GM18858 (cell line): Measurements from ENCODE around the gene PCCA.

ENCODE experiments used
- ATAC-seq: cut with Tn5 transposase; IDR thresholded peaks from one replicate; pipeline ENCODE4 v1.9.1; 2021; ENCODE audit not compliant: unreplicated experiment

PCCA gene

GRCh38 chr13:100397627-100398026 lies 308.7 kb downstream of the PCCA start:
- no peak for ATAC-seq

GRCh38 chr13:100398360-100398759 lies 309.5 kb downstream of the PCCA start:
- no peak for ATAC-seq

- ATAC-seq, result no peak
Observed at GRCh38 chr13:100399455-100399854, 310.6 kb downstream of the PCCA start.

GRCh38 chr13:100403675-100404074 lies 314.8 kb downstream of the PCCA start:
- no peak for ATAC-seq

DNA sequence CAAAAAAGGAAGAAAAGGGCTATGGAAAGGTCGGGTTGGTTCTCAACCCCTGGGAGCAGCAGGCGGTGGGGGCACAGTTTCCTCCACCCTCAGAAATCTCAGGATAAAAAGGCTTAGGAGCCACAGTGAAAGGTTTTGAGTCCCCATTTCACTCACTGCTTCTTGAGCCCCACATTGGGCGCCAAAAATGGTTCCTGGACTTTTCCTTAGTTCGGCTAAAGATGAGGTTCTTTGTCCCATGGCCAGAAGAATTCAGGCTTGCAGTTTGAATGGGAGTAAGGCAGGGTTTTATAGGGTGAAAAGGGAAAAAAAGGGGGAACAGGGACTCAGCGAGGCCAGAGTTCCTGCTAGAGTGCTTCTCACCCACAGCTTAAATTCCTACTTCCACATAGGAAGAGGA lies 320.2 kb downstream of the PCCA start:
- ATAC-seq, result no peak

DNA sequence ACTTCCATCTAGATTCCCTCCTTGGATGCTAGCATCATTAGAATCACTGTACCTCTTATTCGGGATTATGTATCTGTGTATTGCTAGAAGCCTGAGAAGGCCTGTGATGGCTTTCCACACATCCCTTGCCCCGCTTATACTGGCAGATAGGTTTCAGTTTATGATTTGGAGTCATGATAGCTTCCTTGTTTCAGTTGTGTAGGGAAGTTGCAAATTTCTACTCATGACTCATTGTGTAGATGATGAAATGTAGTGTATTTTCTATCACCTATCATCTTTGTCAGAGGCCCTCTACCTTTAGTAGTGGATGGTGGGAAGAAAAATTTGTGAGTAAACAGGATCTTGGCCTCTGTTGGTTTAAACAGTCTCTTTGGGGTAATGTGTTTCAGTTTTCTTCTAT lies 334.5 kb downstream of the PCCA start:
- ATAC-seq, result no peak

GRCh38 chr13:100428986-100429385 lies 340.1 kb downstream of the PCCA start:
- no peak for ATAC-seq

GRCh38 chr13:100432611-100433010 lies 343.7 kb downstream of the PCCA start:
- no peak for ATAC-seq

DNA sequence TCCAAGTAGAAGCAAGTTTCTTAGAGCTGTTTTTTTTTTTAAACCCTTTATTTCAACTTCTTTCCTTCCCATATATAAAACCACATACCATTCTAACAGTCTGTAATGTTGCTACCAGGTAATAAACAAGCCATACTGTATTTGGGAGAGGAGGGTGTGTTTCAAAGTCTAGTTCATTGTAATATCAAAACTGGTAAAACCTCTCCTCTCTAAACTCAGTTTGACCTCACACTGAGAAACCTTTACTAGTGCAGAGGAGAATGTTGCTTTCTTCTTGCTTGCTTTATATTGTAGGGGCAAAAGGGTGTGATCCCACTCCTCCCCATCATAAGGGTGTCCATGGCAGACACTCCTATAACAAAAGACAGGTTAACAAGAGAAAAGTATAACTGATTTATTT lies 344.6 kb downstream of the PCCA start:
- ATAC-seq, result no peak

- peak; percentile 96 for ATAC-seq
Observed at GRCh38 chr13:100434010-100434763, 345.3 kb downstream of the PCCA start.

GRCh38 chr13:100436099-100436498 lies 347.2 kb downstream of the PCCA start:
- no peak for ATAC-seq

DNA sequence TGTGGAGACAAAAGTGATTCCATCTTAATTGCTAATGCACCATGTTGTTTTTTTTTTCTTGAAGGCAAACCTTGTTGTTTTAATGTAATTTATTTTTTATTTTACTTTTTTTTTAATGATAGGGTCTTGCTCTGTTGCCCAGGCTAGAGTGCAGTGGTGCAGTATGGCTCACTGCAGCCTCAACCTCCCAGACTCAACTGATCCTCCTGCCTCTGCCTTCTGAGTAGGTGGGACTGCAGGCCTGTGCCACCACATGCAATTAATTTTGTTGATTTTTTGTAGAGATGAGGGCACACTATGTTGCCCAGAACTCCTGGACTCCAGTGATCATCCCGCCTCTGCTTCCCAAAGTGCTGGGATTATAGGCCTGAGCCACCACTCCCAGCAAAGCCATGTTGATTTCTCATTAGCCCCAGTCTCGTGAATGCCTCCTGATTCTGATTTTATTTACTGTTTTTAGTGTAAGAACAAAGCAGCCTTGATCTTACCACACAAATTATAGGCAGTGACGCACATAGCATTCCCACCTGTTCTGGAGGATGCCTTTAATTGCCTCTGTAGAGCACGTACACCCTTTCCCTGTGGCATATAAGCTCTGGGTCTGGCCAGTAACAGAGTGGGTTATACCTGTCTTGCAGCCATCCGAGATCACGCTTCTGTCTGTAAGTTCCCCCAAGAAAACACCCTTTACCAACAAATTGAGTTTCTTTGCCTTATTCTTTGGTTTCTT lies 349.3 kb downstream of the PCCA start:
- no peak for ATAC-seq

DNA sequence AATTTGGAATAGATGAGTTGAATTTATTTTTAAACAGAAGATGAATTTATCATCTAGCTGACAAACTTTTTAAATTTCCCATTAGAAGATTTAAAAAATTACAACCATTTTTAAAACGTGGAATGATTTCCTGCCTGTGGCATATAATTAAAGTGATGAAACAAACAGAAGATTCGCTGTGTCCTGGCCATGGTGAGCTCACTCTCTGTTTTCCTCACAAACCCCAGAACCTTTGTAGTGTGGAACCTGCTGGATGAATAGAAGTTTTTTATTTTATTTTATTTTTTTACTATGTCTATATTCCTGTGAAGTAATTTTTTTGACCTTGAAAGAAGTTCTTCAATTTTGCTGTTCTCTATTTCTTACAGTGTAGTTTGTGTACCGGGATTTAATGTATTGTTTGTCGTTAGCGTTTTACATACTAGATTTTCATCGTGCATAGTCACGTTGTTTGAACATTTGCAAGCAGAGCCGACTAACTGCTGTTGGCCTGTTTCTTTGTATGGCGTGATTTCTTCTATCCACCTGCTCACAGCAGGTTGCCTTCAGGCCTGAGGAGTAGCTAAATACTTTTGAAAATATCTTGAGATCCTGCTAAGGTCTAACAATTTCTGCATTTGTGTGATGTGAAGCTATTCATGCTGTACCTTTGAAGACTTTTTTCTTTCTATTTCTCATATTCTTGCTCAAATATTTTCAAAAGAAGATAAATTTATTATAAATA lies 350.5 kb downstream of the PCCA start:
- no peak for ATAC-seq

GRCh38 chr13:100440751-100441425 lies 352.0 kb downstream of the PCCA start:
- ATAC-seq, result no peak

DNA sequence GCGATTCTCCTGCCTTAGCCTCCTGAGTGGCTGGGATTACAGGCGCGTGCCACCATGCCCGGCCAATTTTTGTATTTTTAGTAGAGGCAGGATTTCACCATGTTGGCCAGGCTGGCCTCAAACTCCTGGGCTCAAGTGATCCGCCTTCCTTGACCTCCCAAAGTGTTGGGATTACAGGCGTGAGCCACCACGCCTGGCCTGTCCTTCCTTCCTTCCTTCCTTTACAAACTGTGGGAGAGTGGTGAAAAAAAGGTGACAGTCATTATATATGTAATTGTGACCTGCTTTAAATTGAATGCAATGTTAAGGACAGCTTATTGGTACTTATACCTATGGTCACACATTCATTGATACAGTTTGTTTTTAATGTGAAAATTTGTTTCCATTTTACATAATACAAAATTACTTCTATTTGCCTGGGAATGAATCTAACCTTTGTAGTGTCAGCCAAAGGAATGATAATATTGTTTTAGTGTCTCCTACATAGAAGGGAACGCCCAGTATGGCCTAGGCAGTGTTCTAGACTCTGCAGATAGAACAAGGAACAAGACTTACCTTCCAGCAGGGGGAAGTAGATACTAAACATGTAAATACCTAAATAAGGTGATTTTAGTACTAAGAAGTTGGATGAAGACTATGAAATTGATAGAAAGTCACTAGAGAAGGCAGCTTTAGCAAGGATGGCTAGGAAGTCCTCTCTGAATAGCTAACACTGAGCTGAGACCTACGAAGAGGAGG lies 353.4 kb downstream of the PCCA start:
- no peak for ATAC-seq

- no peak for ATAC-seq
Observed at GRCh38 chr13:100443278-100443997, 354.5 kb downstream of the PCCA start.

DNA sequence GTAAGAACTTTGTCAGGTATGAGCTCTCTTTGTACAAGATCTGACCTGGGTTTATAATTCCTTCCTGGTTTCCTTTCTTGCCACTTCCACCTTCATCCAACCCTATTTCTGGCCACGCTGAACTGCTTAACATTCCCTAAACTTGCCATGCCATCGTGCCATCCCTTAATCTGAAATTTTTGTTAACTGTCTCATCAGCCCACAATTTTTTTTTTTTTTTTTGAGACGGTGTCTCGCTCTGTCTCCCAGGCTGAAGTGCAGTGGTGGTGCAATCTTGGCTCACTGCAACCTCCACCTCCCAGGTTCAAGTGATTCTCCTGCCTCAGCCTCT lies 355.1 kb downstream of the PCCA start:
- no peak for ATAC-seq

GRCh38 chr13:100447831-100448230 lies 358.9 kb downstream of the PCCA start:
- no peak for ATAC-seq

- no peak for ATAC-seq
Observed at GRCh38 chr13:100451923-100452322, 363.0 kb downstream of the PCCA start.

- no peak for ATAC-seq
Observed at GRCh38 chr13:100454876-100455275, 366.0 kb downstream of the PCCA start.
